GM10847 (cell line): Measurements from ENCODE around the gene LLGL2.

Source experiments
- POLR2A ChIP-seq: IDR thresholded peaks from 2 replicates; pipeline ENCODE4 v1.6.1; 2011; ENCODE audit not compliant: insufficient read length; ENCODE audit errors: extremely low read depth

Gene LLGL2

GRCh38 chr17:75559958-75560533 lies 34.5 kb downstream of the LLGL2 start:
- TF ChIP-seq POLR2A: no peak

- no peak for TF ChIP-seq POLR2A
Observed at GRCh38 chr17:75561927-75562603, 36.6 kb downstream of the LLGL2 start.

DNA sequence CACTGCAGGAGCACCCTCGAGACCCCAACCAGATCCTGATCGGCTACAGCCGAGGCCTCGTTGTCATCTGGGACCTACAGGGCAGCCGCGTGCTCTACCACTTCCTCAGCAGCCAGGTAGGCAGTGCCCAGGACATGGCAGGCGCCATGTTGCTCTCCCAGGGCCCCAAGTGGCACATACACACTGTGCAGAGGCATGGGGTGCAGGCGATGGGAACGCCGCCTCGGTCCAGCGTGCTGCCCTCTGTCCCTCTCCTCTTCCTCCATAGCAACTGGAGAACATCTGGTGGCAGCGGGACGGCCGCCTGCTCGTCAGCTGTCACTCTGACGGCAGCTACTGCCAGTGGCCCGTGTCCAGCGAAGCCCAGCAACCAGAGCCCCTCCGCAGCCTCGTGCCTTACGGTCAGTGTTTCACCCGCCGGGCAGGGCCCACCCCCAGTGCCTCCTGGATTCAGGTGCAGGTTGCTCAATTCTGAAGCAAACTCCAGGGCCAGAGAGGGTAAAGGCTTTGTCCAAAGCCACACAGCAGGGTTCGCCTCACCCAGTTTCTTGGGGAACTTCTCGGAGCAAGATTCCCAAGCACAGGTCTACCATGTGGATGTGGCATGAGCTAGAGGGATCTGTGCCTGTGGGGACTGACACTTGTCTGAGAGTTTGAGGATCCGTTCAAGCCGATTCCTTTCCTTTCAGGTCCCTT lies 37.7 kb downstream of the LLGL2 start:
- TF ChIP-seq POLR2A: no peak

- TF ChIP-seq POLR2A: no peak
Observed at GRCh38 chr17:75564195-75564594, 38.7 kb downstream of the LLGL2 start.

DNA sequence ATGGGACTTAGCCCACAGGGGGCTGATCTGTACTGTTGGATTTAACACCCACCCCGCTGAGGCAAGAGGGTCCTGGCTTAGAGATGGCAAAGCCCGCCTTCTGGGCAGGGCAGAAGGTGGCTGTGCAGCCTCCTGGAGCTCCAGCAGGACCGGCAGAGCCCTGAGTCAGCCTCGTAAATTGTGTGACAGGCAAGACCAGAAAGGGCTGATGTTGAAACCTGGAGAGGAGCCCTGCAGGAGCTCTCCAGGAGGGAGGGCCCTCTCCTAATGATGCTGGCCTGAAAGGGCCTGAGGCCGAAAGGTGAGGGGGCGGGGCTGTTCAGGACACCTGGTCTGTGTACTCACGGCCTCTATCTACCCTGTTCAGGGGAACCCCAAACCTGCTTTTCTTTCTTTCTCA lies 39.6 kb downstream of the LLGL2 start:
- no peak for TF ChIP-seq POLR2A

DNA sequence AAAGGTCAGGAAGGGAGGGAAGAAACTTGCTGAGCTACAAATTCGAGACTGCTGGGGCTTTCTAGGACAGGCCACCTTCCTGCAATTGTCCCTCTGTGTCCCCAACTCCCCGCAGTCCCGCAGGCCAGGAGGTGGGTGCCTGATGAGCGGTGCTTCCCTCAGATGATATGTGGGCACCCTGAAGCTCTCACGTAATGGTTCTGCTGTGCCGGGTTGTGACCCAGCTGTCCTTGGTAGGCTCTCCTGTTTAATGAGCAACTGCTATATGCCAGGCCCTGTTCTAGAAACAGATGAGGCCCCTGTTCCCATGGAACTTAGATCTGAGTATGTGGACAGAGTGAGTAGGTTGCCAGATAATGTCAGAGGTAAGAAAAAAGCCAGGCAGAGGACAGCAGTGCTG lies 40.1 kb downstream of the LLGL2 start:
- TF ChIP-seq POLR2A: no peak

- no peak for TF ChIP-seq POLR2A
Observed at GRCh38 chr17:75566416-75566815, 40.9 kb downstream of the LLGL2 start.

GRCh38 chr17:75566834-75567233 lies 41.3 kb downstream of the LLGL2 start:
- TF ChIP-seq POLR2A: no peak

- no peak for TF ChIP-seq POLR2A
Observed at GRCh38 chr17:75568412-75569255, 43.1 kb downstream of the LLGL2 start.

DNA sequence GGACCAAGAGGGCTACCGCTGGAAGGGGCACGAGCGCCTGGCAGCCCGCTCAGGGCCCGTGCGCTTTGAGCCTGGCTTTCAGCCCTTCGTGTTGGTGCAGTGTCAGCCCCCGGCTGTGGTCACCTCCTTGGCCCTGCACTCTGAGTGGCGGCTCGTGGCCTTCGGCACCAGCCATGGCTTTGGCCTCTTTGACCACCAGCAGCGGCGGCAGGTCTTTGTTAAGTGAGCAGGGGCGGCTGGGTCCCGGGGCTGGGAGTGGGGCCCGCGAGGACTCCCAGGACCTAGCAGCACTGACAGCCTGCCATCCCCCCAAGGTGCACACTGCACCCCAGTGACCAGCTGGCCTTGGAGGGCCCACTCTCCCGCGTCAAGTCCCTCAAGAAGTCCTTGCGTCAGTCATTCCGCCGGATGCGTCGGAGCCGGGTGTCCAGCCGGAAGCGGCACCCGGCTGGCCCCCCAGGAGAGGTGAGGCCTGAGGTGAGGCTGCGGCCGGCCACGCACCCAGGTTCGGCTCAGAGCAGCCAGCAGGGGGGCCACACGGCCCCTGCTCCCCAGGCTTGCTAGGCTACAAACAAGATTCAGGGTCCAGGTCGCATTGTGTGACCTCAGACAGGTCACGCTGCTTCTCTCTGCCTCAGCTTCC lies 44.7 kb downstream of the LLGL2 start:
- no peak for TF ChIP-seq POLR2A

DNA sequence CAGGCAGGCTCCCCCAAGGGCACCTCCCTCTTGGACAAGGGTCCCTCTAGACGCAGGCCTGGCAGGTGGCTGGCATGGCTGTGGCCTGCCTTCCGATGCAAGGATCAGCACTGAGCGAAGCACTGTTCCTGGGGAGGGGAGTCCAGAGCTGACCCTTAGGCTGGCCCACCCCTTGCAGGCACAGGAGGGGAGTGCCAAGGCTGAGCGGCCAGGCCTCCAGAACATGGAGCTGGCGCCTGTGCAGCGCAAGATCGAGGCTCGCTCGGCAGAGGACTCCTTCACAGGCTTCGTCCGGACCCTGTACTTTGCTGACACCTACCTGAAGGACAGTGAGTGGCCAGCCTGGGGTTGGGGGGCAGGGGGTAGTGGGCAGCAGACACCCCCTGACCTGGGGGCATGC lies 45.3 kb downstream of the LLGL2 start:
- TF ChIP-seq POLR2A: no peak

DNA sequence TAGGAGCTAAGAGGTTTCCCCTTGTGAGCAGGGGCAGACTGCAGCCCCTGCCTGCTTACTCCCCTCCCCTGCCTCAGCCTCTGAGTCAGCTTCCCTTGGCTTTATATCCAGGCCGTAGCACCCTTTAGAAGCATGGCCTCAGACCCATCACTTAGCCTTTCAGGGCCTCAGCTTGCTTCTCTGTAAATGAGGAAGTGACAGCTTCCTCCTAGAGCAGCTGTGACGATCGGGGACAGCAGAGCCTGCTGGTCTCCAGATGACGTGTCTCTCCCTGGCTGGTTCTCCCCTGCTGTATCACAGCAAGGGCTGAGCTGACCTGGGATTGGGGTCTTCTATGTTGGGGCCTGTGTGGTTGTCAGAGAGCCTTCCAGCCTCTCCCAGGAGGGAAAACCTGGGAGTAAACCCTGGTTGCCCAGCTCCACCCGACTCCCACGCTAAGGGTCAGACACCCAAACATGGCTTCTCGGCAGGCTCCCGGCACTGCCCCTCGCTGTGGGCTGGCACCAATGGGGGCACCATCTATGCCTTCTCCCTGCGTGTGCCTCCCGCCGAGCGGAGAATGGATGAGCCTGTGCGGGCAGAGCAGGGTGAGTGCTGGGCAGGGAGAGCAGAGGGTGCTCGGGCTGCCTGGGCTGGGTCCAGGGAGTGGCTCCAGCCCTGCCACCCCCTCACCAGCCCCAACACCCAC lies 45.8 kb downstream of the LLGL2 start:
- no peak for TF ChIP-seq POLR2A

- TF ChIP-seq POLR2A: no peak
Observed at GRCh38 chr17:75571885-75572215, 46.4 kb downstream of the LLGL2 start.

DNA sequence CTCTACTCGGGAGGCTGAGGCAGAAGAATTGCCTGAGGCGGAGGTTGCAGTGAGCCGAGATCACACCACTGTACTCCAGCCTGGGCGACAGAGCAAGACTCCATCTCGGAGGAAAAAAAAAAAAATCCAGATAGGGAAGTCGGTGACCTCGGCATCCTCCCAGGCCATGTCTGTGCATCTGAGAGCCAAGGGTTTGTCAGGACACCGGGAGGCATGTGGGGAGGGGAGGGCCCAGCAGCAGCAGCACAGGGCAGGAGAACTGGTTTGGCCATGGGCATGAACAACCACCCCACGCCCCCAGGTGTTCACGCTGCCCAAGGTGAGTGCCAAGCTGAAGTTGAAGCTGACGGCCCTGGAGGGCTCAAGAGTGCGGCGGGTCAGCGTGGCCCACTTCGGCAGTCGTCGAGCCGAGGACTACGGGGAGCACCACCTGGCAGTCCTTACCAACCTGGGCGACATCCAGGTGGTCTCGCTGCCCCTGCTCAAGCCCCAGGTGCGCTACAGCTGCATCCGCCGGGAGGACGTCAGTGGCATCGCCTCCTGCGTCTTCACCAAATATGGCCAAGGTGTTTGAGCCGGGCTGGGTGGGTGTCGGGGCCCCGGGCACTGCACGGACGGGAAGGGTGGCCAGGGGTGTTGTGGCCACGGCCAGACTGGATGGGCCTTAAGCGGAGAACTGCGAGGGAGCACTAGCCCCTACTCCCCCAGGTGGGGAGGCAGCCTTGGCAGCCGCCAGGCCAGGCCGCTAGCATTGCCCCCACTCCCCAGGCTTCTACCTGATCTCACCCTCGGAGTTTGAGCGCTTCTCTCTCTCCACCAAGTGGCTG lies 47.4 kb downstream of the LLGL2 start:
- TF ChIP-seq POLR2A: no peak

- no peak for TF ChIP-seq POLR2A
Observed at GRCh38 chr17:75573540-75573957, 48.1 kb downstream of the LLGL2 start.
